Measurements from ENCODE around the gene KARS1. TPM values are rescaled to one million over a fixed set of nuclear protein-coding genes. Genes with fewer than 3 reads are reported as not detected.

Gene KARS1
- total RNA-seq, 4 donors from 2014 or later = 118 to 130 (median 121) TPM

DNA sequence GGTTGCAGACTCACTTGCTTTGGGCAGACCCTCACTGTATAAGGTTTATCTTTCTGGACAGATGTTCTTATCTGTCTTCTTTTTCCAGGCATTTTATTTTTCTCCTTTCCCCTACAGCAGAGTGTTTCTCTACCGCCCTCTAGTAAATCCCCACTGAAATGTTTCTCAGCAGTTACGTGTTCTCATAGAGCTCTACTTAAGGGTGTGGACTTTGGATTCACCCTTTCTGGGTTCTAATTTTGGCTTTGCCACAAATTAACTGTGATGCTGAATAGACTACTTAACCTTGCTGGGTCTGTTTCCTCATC is 26.3 kb downstream of the KARS1 start:
- H3K4me1 ChIP-seq = peaks cover 4 to 27% (median 10%) of the 10 kb centered on the region in 3 donors
- no peaks in the 10 kb centered on the region for H3K27me3 ChIP-seq
- H3K27ac ChIP-seq = peak overlapping the region in 1 of 4 donors; percentile 95
- H3K4me3 ChIP-seq = no peak overlapping the region
- H3K9me3 ChIP-seq = no peaks in the 10 kb centered on the region
- 10 to 18% methylated on average over 2 of the region's 2 CpGs for WGBS, 2 donors (ENCODE audit: low coverage in 1 of 2)
- peaks cover 0 to 52% of the 10 kb centered on the region in 2 donors for H3K36me3 ChIP-seq
- no peak for ATAC-seq
- TF ChIP-seq POLR2AphosphoS5 (IDR thresholded peaks at IDR 0.05) (no peak), CTCF (IDR thresholded peaks at IDR 0.05) (peak in 2 of 4 experiments; percentile 34 to 35), EP300 (IDR thresholded peaks at IDR 0.05) (no peak), POLR2A (IDR thresholded peaks at IDR 0.05) (no peak)

GRCh38 chr16:75620326-75621169 is 26.9 kb downstream of the KARS1 start:
- Histone ChIP-seq H3K27me3 (no peaks in the 10 kb centered on the region), H3K4me3 (no peak overlapping the region), H3K9me3 (no peaks in the 10 kb centered on the region), H3K27ac (no peak overlapping the region), H3K36me3 (peaks cover 0 to 52% of the 10 kb centered on the region in 2 donors), H3K4me1 (peaks cover 4 to 27% (median 10%) of the 10 kb centered on the region in 3 donors)
- WGBS, 2 donors (ENCODE audit: low coverage in 1 of 2) = 83 to 85% methylated on average over 2 to 15 of the region's 20 CpGs
- no peak for TF ChIP-seq POLR2A (IDR thresholded peaks at IDR 0.05)
- no peak for ATAC-seq

DNA sequence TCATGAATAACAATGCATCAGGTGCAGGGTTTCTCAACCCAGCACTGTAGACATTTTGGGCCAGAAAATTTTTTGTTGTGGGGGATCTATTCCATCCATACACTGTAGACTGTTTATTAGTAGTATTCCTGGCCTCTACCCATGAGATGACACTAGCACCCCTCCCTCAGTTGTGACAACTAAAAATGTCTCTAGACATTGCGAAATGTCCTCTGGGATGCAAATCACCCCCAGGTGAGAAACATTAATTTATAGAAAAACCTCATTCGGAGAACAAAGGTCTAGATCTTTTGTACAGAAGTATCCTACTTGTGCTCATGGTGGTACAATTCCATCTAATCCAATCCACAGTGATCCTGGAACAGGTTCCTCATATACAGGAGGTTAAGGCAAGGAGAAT is 28.7 kb downstream of the KARS1 start:
- Histone ChIP-seq H3K36me3 (peaks cover 0 to 62% of the 10 kb centered on the region in 2 donors), H3K4me1 (peaks cover 4 to 26% (median 10%) of the 10 kb centered on the region in 3 donors), H3K9me3 (no peaks in the 10 kb centered on the region), H3K27ac (no peak overlapping the region), H3K27me3 (no peaks in the 10 kb centered on the region), H3K4me3 (no peak overlapping the region)
- no peak for ATAC-seq
- TF ChIP-seq CTCF (IDR thresholded peaks at IDR 0.05) = no peak
- TF ChIP-seq EP300 (IDR thresholded peaks at IDR 0.05) = no peak
- 83 to 89% methylated on average over 1 to 2 of the region's 2 CpGs for WGBS, 2 donors (ENCODE audit: low coverage in 1 of 2)

GRCh38 chr16:75617121-75617520 is 30.3 kb downstream of the KARS1 start:
- ATAC-seq = no peak
- no peaks in the 10 kb centered on the region for H3K9me3 ChIP-seq
- peaks cover 0 to 79% of the 10 kb centered on the region in 2 donors for H3K36me3 ChIP-seq
- no peak overlapping the region for H3K4me3 ChIP-seq
- 80 to 90% methylated on average over 2 to 3 of the region's 3 CpGs for WGBS, 2 donors (ENCODE audit: low coverage in 1 of 2)
- H3K27me3 ChIP-seq = no peaks in the 10 kb centered on the region
- TF ChIP-seq POLR2AphosphoS5 (IDR thresholded peaks at IDR 0.05) (no peak), EP300 (IDR thresholded peaks at IDR 0.05) (no peak), CTCF (IDR thresholded peaks at IDR 0.05) (no peak), POLR2A (IDR thresholded peaks at IDR 0.05) (no peak)
- peaks cover 2 to 15% (median 6%) of the 10 kb centered on the region in 3 donors for H3K4me1 ChIP-seq
- H3K27ac ChIP-seq = no peak overlapping the region

DNA sequence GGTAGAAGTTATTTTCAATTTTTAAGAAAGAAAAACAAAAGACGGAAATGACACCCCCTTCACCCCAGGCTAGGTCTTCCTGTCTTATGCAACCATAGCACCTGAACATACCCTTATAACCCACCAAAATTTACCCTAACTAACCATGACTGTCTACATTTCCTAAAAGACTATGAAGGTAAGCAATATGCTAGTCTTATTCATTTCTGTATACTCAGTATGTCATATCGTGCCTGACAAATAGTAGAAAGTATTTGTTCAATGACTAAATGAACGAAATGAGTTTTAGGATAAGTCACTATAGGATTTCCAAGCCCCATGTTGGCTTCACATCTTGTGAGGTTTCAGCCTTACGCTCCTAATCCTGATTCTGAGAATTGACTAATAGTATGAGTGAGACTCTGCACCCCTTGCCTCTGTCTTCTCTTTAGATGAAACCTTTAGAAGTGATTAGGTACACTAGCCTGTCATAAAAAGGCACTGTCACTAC is 30.9 kb downstream of the KARS1 start:
- Histone ChIP-seq H3K9me3 (no peaks in the 10 kb centered on the region), H3K4me1 (peaks cover 0 to 10% (median under 1%) of the 10 kb centered on the region in 3 donors), H3K27me3 (no peaks in the 10 kb centered on the region), H3K27ac (no peak overlapping the region), H3K36me3 (peaks cover 0 to 85% of the 10 kb centered on the region in 2 donors), H3K4me3 (no peak overlapping the region)
- ATAC-seq = no peak
- TF ChIP-seq CTCF (IDR thresholded peaks at IDR 0.05) (no peak), POLR2A (IDR thresholded peaks at IDR 0.05) (no peak), POLR2AphosphoS5 (IDR thresholded peaks at IDR 0.05) (no peak), EP300 (IDR thresholded peaks at IDR 0.05) (no peak)
- 95 to 96% methylated on average over 4 of the region's 4 CpGs for WGBS, 2 donors (ENCODE audit: low coverage in 1 of 2)

Measured in gastroesophageal sphincter (tissue), 4 donors.